ENCODE data around the gene POLDIP2.
A peak's percentile ranks its signal among the peaks of the same experiment; 100 is the strongest.

POLDIP2 gene

GRCh38 chr17:28335959-28336871 lies 21.1 kb downstream of the POLDIP2 start:
- peak overlapping the region; percentile 99 for H3K4me3 Mint-ChIP-seq
- no peaks in the 10 kb centered on the region for H3K36me3 Mint-ChIP-seq
- no peaks in the 10 kb centered on the region for H3K9me3 Mint-ChIP-seq
- peaks cover 53% of the 10 kb centered on the region for H3K4me1 Mint-ChIP-seq
- no peaks in the 10 kb centered on the region for H3K27me3 Mint-ChIP-seq
- H3K27ac Mint-ChIP-seq = peak overlapping the region; percentile 23

GRCh38 chr17:28335201-28335958 lies 21.9 kb downstream of the POLDIP2 start, which contains the start of the genes IFT20 and TNFAIP1:
Gene IFT20 (minus strand): TSS chr17:28335472. CDS start chr17:28331985, 3,487 bp downstream.
Gene TNFAIP1 (plus strand): TSS chr17:28335761. CDS start chr17:28339522, 3,761 bp downstream.
- Mint-ChIP-seq H3K9me3 (no peaks in the 10 kb centered on the region), H3K27me3 (no peaks in the 10 kb centered on the region), H3K4me1 (peaks cover 53% of the 10 kb centered on the region), H3K4me3 (peak within 1 kb of the TSS; percentile 99), H3K27ac (peak within 1 kb of the TSS; percentile 97), H3K36me3 (no peaks in the 10 kb centered on the region)

GRCh38 chr17:28334666-28335200 lies 22.6 kb downstream of the POLDIP2 start:
- peak overlapping the region; percentile 97 for H3K27ac Mint-ChIP-seq
- no peaks in the 10 kb centered on the region for H3K9me3 Mint-ChIP-seq
- peak overlapping the region; percentile 99 for H3K4me3 Mint-ChIP-seq
- no peaks in the 10 kb centered on the region for H3K27me3 Mint-ChIP-seq
- H3K4me1 Mint-ChIP-seq = peaks cover 53% of the 10 kb centered on the region
- no peaks in the 10 kb centered on the region for H3K36me3 Mint-ChIP-seq

GRCh38 chr17:28334171-28334570 lies 23.2 kb downstream of the POLDIP2 start:
- Mint-ChIP-seq H3K36me3 (no peaks in the 10 kb centered on the region), H3K4me1 (peaks cover 53% of the 10 kb centered on the region), H3K9me3 (no peaks in the 10 kb centered on the region), H3K27me3 (no peaks in the 10 kb centered on the region), H3K27ac (peak overlapping the region; percentile 60), H3K4me3 (peak overlapping the region; percentile 99)

- peak overlapping the region; percentile 99 for H3K4me3 Mint-ChIP-seq
Measured at GRCh38 chr17:28333083-28333746, 24.1 kb downstream of the POLDIP2 start.

GRCh38 chr17:28331891-28332420 lies 25.4 kb downstream of the POLDIP2 start:
- peaks cover 36% of the 10 kb centered on the region for H3K4me1 Mint-ChIP-seq
- peak overlapping the region; percentile 66 for H3K4me3 Mint-ChIP-seq
- no peaks in the 10 kb centered on the region for H3K27me3 Mint-ChIP-seq

More at GRCh38 chr17:28333083-28333746, 24.1 kb downstream of the POLDIP2 start:
- Mint-ChIP-seq H3K4me1 (peaks cover 47% of the 10 kb centered on the region), H3K27me3 (no peaks in the 10 kb centered on the region), H3K27ac (no peak overlapping the region), H3K9me3 (no peaks in the 10 kb centered on the region), H3K36me3 (no peaks in the 10 kb centered on the region)

GRCh38 chr17:28330671-28331070 lies 26.7 kb downstream of the POLDIP2 start:
- H3K27me3 Mint-ChIP-seq = no peaks in the 10 kb centered on the region

More at GRCh38 chr17:28331891-28332420, 25.4 kb downstream of the POLDIP2 start:
- Mint-ChIP-seq H3K36me3 (peaks cover under 1% of the 10 kb centered on the region), H3K27ac (no peak overlapping the region), H3K9me3 (no peaks in the 10 kb centered on the region)

GRCh38 chr17:28328325-28328724 lies 29.0 kb downstream of the POLDIP2 start:
- Mint-ChIP-seq H3K4me3 (no peak overlapping the region), H3K9me3 (no peaks in the 10 kb centered on the region), H3K27me3 (no peaks in the 10 kb centered on the region), H3K4me1 (peaks cover 11% of the 10 kb centered on the region), H3K27ac (no peak overlapping the region), H3K36me3 (peaks cover 2% of the 10 kb centered on the region)

More at GRCh38 chr17:28330671-28331070, 26.7 kb downstream of the POLDIP2 start:
- Mint-ChIP-seq H3K4me1 (peaks cover 27% of the 10 kb centered on the region), H3K36me3 (peaks cover 2% of the 10 kb centered on the region), H3K27ac (no peak overlapping the region), H3K4me3 (no peak overlapping the region), H3K9me3 (no peaks in the 10 kb centered on the region)

GRCh38 chr17:28327709-28328108 lies 29.6 kb downstream of the POLDIP2 start:
- Mint-ChIP-seq H3K4me1 (peaks cover 7% of the 10 kb centered on the region), H3K9me3 (no peaks in the 10 kb centered on the region), H3K27ac (no peak overlapping the region)

GRCh38 chr17:28327031-28327607 lies 30.2 kb downstream of the POLDIP2 start:
- H3K27ac Mint-ChIP-seq = no peak overlapping the region
- H3K27me3 Mint-ChIP-seq = no peaks in the 10 kb centered on the region
- H3K4me3 Mint-ChIP-seq = no peak overlapping the region
- peaks cover 2% of the 10 kb centered on the region for H3K4me1 Mint-ChIP-seq
- H3K9me3 Mint-ChIP-seq = no peaks in the 10 kb centered on the region
- H3K36me3 Mint-ChIP-seq = peaks cover 2% of the 10 kb centered on the region

More at GRCh38 chr17:28327709-28328108, 29.6 kb downstream of the POLDIP2 start:
- Mint-ChIP-seq H3K4me3 (no peak overlapping the region), H3K27me3 (no peaks in the 10 kb centered on the region), H3K36me3 (peaks cover 2% of the 10 kb centered on the region)

- Mint-ChIP-seq H3K9me3 (no peaks in the 10 kb centered on the region), H3K4me3 (no peak overlapping the region), H3K27ac (no peak overlapping the region), H3K4me1 (no peaks in the 10 kb centered on the region), H3K27me3 (no peaks in the 10 kb centered on the region), H3K36me3 (peaks cover 2% of the 10 kb centered on the region)
Measured at GRCh38 chr17:28326114-28326513, 31.2 kb downstream of the POLDIP2 start.

GRCh38 chr17:28325211-28325610 lies 32.1 kb downstream of the POLDIP2 start:
- H3K27me3 Mint-ChIP-seq = no peaks in the 10 kb centered on the region
- H3K9me3 Mint-ChIP-seq = no peaks in the 10 kb centered on the region
- no peak overlapping the region for H3K27ac Mint-ChIP-seq
- peaks cover 6% of the 10 kb centered on the region for H3K4me1 Mint-ChIP-seq
- peaks cover 2% of the 10 kb centered on the region for H3K36me3 Mint-ChIP-seq
- no peak overlapping the region for H3K4me3 Mint-ChIP-seq

- Mint-ChIP-seq H3K27ac (no peak overlapping the region), H3K4me1 (peaks cover 11% of the 10 kb centered on the region), H3K27me3 (no peaks in the 10 kb centered on the region), H3K4me3 (no peak overlapping the region), H3K36me3 (peaks cover 2% of the 10 kb centered on the region), H3K9me3 (no peaks in the 10 kb centered on the region)
Measured at GRCh38 chr17:28324781-28325180, 32.5 kb downstream of the POLDIP2 start.

- Mint-ChIP-seq H3K36me3 (peaks cover 2% of the 10 kb centered on the region), H3K4me3 (no peak overlapping the region), H3K4me1 (peaks cover 12% of the 10 kb centered on the region), H3K27ac (no peak overlapping the region), H3K27me3 (no peaks in the 10 kb centered on the region), H3K9me3 (no peaks in the 10 kb centered on the region)
Measured at GRCh38 chr17:28324267-28324745, 33.0 kb downstream of the POLDIP2 start.

Data from activated naive CD4-positive, alpha-beta T cell treated with anti-CD3 and anti-CD28 coated beads, Interleukin-2, amount 50 U/mL, for 24 hours (primary cell).